HG02763 (cell line): ENCODE data around the gene PDZRN3.

Experiments used
- ATAC-seq: cut with Tn5 transposase; IDR thresholded peaks from one replicate; pipeline ENCODE4 v1.9.1; 2021; ENCODE audit warnings: mild to moderate bottlenecking, moderate library complexity; ENCODE audit not compliant: unreplicated experiment

PDZRN3 gene

GRCh38 chr3:73432023-73432705 lies 192.6 kb downstream of the PDZRN3 start:
- no peak for ATAC-seq

GRCh38 chr3:73431183-73431900 lies 193.4 kb downstream of the PDZRN3 start:
- no peak for ATAC-seq

- ATAC-seq: no peak
These were observed 197.6 kb downstream of the PDZRN3 start for GRCh38 chr3:73427048-73427706.

GRCh38 chr3:73426606-73427005 lies 198.1 kb downstream of the PDZRN3 start:
- ATAC-seq: no peak

- ATAC-seq: no peak
These were observed 201.6 kb downstream of the PDZRN3 start for GRCh38 chr3:73423116-73423515.

GRCh38 chr3:73422571-73422970 lies 202.2 kb downstream of the PDZRN3 start:
- no peak for ATAC-seq

GRCh38 chr3:73419942-73420341 lies 204.8 kb downstream of the PDZRN3 start:
- no peak for ATAC-seq

- ATAC-seq: no peak
These were observed 205.4 kb downstream of the PDZRN3 start for GRCh38 chr3:73419179-73419803.

GRCh38 chr3:73418681-73419080 lies 206.1 kb downstream of the PDZRN3 start:
- no peak for ATAC-seq

GRCh38 chr3:73415118-73415517 lies 209.6 kb downstream of the PDZRN3 start:
- no peak for ATAC-seq

GRCh38 chr3:73413619-73414018 lies 211.1 kb downstream of the PDZRN3 start:
- no peak for ATAC-seq

GRCh38 chr3:73411993-73412392 lies 212.7 kb downstream of the PDZRN3 start:
- no peak for ATAC-seq

- ATAC-seq: no peak
These were observed 213.2 kb downstream of the PDZRN3 start for GRCh38 chr3:73411545-73411944.

GRCh38 chr3:73409138-73409763 lies 215.5 kb downstream of the PDZRN3 start:
- no peak for ATAC-seq

GRCh38 chr3:73408634-73409033 lies 216.1 kb downstream of the PDZRN3 start:
- no peak for ATAC-seq

- no peak for ATAC-seq
These were observed 217.2 kb downstream of the PDZRN3 start for GRCh38 chr3:73407577-73407976.

GRCh38 chr3:73405853-73406252 lies 218.9 kb downstream of the PDZRN3 start:
- ATAC-seq: no peak

- ATAC-seq: no peak
These were observed 219.7 kb downstream of the PDZRN3 start for GRCh38 chr3:73405000-73405399.

GRCh38 chr3:73404435-73404834 lies 220.3 kb downstream of the PDZRN3 start:
- no peak for ATAC-seq

- no peak for ATAC-seq
These were observed 221.3 kb downstream of the PDZRN3 start for GRCh38 chr3:73403444-73403843.

- ATAC-seq: no peak
These were observed 223.0 kb downstream of the PDZRN3 start for GRCh38 chr3:73401616-73402279.
